Stimulated activated CD8-positive, alpha-beta memory T cell treated with anti-CD3 and anti-CD28 coated beads, Interleukin-12 subunit alpha, Interleukin-12 subunit beta, amount 100 ng/mL, for 4 hours (primary cell): Measurements from ENCODE around the gene CDK5RAP3.
"Not testable (repeated sequence)": the region's sequence is repeated elsewhere in the genome, so short reads cannot be mapped to it uniquely, and the experiment has no call there.

Experiments used
- DNase-seq: peaks from one replicate; pipeline ENCODE4 v3.0.0-alpha.2; 2020; ENCODE audit warnings: low read depth

The CDK5RAP3 gene

DNA sequence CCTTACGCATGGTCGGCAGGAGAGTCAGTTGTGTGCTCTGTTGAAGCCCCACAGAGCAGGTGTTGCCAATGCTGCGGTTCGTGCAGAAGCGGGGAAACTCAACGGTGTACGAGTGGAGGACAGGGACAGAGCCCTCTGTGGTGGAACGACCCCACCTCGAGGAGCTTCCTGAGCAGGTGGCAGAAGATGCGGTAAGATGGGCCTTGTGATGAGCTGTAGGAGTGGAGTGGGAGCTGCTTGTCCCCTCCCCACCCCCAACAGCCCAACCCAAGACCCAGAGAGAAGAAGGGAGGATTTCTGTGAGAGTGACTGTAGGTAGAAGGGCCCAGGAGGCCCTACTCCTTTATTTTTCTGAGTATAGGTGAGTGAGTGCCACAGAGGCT is 4.9 kb downstream of the CDK5RAP3 start:
- DNase-seq = no peak

DNA sequence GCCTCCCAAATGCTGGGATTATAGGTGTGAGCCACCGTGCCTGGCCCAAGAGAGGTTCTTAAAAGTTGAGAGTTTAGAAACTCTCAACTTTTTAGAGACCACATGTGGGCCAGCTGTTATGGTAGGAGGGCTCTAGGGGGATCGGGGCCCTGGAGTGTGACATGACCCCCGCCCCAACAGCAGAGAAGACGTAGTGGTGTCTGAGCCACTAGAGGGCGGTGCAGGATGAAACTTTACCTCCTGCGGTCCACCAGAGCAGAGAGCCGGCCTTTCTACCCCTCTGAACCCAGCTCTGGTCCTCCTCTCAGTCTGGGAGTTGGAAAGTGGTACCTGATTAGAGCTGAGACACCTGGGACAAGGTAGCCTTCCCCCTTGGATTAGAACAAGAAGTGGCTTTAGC is 7.4 kb downstream of the CDK5RAP3 start:
- no peak for DNase-seq

DNA sequence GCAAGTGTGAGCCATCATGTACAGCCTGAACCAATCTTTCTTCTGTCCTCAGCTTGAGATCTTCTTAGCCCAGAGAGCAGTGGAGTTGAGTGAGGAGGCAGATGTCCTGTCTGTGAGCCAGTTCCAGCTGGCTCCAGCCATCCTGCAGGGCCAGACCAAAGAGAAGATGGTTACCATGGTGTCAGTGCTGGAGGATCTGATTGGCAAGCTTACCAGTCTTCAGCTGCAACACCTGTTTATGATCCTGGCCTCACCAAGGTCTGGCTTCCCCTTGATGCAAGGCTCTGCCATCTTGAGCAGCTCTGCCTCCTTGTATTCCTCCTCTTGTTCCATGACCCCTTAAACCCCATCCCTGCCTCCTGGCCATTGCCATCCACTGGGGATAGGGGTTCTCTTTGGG is 9.6 kb downstream of the CDK5RAP3 start:
- no peak for DNase-seq

DNA sequence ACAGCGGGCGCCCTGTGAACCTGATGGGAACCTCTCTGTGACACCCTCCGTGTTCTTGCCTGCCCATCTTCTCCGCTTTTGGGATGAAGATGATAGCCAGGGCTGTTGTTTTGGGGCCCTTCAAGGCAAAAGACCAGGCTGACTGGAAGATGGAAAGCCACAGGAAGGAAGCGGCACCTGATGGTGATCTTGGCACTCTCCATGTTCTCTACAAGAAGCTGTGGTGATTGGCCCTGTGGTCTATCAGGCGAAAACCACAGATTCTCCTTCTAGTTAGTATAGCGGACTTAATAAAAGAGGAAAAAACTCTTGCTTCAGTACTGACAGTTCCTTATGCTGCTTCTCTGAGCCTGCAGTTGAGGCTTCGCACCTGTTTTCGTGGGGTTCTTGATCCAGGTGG is 10.5 kb downstream of the CDK5RAP3 start:
- no peak for DNase-seq

DNA sequence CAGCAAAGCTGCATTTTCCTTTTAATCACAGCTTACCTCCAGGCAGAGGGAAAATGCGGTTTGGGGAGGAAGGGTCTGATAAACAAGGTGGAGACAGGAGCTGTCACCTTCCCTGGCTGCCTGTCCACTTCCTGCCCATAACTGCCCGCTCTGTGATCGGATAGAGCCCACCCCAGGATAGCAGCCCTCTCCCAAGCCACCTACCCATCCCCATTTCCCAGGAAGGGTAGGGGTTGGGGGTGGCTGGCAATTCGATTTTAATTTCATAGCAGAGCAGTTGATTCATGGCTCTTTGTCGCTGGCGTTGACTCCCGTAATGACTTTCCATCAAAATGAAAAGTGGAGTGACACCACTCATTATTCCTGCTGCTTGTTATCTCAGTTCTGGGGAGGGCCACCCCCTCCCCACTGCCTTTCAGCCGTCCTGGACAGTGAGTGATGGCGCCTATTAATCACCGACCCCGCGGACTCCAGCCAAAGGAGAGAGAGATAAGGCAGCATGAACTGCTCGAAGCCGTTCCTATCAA is 11.2 kb downstream of the CDK5RAP3 start:
- no peak for DNase-seq

DNA sequence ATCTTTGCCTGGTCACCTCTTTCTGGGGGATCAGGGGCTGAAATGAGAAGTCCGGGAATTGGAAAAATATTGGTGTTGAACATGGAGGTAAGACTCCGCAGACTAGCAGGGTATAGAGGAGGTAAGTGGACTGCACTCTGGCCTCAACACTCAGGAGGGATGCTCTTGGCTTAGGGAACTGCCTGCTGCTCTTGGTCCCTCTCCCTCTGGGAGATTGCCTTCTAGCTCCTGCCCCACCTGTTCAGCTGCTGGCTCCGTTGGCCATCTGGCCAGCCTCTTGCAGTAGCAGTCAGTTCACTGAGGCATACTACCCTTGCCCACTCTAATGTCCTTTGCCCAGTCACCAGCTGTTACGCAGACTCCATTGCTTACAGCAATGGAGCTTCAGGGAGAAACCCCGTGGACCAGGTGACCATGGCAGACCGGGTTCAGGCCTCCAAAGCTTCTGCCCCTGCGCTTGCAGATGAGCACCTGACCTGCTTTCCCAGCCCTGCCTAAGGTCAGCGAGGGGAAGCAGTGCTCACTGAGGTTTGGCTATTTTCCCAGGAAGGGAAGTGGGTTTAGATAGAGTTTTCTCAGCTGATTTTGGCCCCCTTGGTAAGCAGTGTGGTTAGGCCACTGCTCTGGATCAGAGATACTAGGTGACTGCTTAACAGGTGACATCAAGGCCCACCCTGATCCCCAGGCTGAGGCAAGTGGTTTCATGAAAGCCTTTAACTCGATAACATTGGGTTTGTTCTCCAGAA is 11.9 kb downstream of the CDK5RAP3 start:
- DNase-seq = no peak

DNA sequence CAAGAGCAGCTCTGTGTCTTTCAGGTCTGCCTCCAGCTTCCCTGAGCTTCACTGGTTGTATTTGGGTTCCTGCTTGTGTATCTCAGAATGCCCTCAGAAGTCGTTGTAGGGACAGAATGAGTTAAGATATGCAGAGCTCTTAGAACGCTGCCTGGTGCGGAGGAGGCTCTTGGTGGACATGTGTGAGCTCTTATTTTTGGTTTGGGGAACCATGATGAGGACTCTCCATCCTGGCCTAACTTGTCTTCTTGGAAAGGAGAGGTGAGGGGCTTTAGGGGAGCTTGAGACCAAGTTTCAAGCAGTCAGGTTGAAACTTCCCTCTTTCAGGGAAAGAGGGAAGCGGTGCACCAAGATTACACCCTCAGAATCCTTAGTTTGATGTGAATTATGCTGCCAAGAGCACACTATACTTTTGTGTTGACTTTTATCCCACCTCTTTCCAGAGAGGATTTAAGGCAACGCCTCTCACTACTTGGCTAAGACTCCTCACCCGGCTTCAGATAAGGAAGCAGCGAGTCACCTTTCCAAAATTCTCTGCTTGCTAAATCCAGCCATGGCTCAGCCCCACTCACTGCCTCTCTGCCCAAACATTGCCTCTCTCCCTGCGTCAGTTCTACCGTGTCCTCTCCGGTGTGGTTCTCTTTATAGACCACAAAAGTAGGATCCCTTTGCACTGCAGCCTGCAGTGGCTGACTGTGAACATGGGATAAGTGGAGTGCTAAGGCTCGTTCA is 12.7 kb downstream of the CDK5RAP3 start:
- no peak for DNase-seq

DNA sequence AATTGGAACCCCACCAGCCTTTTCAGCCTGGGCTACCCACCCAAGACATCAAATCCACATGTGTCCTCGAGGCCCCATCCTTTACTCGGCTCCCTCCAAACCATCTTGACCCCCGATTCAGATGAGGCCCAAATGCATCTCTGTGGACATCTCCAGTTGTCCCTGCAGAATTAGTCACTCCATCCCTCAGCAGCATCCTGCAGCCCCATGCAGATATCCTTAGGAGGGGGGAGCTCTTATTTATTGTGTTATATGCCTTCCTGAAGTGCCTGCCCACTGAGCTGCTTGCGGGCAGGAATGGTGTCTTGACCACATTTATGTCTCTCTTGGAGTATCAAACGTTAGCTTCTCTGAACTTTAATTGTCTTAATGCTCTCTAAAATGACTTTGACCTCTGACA is 15.6 kb downstream of the CDK5RAP3 start:
- DNase-seq = no peak

DNA sequence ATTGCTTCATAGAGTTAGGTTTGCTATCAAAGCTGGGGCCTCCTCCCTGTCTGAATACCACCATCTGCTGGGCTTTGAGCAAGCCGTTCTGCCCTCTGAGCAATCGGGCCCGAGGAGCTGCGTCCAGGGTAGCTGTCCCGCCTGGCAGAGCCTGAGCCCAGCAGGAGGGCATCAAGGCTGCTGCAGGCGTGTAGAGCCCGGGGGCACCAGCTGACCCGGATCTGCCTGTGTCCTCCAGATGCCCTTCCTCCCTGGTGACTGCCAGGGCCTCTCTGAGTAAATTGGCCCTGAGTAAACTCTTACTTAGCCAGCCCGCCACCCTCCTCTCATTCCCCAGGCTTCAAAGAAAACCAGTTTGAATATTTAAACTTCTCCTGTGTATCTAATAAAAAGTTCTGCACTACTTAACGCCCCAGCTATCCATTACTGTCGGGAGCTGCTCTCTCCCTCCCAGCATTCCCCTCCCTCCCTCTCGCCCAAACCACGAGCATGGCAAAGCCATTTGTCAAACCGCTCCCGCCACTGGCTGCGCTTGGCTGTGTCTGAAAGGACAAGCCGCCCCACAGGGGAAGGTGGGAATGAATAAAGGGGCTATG is 16.4 kb downstream of the CDK5RAP3 start:
- DNase-seq = no peak

DNA sequence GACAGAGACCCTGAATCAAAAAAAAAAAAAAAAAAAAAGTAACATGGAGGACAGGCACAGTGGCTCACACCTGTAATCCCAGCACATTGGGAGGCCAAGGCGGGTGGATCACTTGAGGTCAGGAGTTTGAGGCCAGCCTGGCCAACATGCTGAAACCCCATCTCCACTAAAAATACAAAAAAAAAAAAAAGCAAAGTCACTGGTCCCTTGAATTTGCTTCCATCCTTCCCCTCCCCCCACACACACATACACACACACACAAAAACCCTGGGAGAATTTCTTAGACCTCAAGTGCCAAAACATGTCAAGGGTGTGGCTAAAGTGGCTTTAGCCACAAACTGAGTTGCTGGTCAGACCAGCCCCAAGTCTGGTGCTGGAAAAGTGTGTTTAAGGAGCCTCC is 17.5 kb downstream of the CDK5RAP3 start:
- not testable (repeated sequence) for DNase-seq

DNA sequence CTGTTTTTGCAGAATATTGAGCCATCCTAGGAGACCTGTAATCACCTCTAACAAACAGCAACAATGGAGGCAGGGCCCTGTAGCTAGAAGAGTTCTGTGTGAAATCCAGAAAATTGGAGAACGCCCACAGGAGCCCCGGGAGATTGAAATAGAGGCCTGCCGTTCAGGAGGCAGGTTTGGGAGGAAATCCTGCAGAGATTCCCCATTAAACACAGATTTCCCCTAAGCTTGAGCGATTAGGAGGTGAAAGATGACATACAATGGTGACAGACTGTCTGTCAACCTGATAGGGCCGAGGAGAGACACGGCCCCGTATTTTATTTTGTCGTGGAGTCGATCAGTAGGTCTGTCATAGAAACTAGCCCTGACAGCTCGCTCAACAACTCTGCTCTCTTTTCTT is 18.2 kb downstream of the CDK5RAP3 start:
- DNase-seq = no peak

DNA sequence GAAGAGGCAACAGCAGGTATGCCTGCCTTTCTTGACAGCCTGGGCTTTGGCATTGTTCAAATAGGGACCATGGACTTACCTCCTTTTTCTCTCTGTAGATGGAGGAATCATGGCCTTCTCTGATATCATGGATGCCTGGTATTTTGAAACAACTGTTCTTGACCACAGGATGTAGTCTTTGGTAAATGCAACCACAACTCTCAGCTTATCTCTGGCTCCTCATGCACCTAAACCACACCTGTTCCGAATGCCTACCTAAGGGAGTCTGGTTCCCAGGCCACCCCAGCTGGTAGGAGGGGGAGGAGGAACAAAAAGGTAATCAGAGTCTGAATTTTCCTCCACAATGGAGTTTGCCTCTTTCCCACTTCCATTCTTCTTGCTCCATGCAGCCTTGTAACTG is 18.8 kb downstream of the CDK5RAP3 start:
- no peak for DNase-seq

DNA sequence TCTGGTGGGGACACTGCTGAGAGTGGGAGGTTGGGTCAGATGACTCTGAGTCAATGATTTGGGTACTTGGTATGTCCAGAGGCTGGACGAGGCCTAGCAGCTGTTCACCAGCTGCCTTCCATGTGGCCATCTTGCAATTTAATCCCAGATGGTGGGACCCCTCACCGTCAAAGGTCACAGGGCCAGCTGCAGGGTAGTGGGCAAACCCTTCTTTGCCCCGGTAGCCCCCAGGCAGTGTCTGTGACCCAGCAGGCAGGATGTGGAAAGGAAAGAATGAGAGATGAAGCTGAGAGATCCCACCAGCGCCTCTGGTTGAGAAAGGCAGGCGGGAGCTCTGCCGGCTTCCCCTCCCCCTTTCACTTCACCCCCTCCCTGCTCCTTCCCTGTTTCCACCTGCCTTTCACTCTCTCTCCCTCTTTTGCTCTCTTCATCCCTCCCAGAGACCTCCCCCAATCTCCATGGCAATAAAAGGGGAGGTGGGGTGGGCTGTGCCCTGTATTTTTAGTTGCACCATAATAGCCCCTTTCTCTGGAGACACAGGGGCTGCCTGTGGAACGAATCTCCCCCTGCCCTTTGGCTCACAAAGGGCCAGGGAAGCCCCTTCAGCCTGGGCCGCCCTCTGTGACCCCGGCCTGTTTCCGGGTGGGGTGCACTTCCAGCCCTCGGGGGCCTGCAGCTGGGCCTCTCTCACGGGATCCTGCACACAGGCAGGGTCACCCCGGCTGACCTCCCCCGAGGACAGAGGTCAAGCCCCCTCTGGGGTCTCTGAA is 20.2 kb downstream of the CDK5RAP3 start:
- DNase-seq = no peak

DNA sequence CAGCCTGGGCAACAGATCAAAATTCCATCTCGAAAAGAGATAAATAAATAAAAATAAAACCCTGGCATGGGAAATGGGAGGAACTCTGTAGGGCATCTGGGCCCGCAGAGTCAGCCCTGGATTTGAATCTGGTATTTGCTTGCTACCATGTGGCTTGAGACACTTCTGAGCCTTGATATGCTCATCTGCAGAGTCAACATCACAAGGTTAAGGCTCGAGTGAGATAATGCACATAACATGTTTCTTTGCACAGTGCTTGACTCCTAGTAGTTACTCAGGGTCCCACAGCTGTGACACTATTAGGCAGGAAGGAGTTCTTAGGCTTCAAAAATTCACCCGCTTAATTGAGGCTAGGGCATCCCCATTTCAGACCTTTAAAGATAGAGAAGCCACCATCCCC is 21.3 kb downstream of the CDK5RAP3 start:
- no peak for DNase-seq

DNA sequence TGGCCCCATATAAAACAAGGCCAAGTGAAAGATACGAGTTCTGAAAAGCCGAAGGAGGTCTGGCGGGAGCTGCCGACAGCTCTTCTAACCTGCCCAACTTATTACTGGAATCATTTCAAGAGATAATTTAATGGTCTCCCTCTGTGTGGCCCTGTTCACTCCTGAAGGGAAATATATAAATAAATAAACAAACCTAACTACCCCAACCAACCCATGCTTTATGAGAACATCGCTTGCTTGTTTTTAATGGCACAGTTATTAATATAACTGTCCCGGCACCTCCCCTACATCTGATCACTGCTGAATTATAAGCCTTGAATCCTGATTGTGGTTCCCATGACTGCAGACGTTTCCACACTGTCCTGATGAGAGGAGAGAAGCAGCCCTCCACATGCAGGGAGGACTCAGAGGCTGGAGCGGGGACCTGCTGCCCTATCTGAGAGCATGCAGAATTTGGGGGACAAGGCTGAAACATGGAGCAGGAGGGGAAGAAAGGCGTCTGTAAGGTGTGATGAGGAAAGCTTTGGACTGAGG is 22.2 kb downstream of the CDK5RAP3 start:
- DNase-seq = no peak

DNA sequence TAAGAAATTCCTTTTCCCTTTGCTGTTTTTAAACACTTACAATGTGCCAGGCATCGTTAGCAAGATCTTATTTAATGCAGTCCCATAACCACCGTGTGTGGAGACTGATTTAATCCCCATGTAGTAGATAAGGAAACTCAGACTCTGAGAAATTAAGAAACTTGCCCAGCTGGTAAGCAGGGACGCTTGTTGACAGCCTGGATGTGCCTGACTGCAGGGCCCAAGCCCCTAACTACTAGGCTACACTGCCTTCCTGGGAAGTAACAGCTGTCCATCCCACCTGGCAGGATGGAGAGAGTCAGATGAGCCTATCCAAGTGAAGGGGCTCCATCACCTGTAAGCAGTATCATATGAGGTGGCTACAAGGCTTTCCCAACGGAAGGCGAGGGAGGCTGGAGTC is 23.1 kb downstream of the CDK5RAP3 start:
- no peak for DNase-seq

DNA sequence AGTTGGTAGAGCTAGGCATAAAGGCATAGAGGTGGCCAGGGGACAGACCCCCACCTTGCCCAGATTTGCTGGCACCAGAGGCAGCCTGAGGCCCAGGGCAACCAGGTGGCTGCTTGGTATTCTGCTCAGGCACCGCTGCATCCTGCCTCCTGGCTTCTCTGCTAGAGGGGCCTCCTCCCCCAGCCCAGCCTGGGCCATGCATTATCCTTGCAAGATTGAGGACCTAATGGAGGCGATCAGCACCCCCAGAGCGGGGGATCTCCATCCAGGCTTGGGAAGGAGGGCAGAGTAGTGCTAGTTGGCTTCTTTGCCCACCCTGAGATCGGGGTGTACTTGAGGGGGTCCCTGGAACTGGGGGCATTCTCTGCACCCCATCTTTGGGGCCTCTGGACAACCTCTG is 23.8 kb downstream of the CDK5RAP3 start:
- no peak for DNase-seq

DNA sequence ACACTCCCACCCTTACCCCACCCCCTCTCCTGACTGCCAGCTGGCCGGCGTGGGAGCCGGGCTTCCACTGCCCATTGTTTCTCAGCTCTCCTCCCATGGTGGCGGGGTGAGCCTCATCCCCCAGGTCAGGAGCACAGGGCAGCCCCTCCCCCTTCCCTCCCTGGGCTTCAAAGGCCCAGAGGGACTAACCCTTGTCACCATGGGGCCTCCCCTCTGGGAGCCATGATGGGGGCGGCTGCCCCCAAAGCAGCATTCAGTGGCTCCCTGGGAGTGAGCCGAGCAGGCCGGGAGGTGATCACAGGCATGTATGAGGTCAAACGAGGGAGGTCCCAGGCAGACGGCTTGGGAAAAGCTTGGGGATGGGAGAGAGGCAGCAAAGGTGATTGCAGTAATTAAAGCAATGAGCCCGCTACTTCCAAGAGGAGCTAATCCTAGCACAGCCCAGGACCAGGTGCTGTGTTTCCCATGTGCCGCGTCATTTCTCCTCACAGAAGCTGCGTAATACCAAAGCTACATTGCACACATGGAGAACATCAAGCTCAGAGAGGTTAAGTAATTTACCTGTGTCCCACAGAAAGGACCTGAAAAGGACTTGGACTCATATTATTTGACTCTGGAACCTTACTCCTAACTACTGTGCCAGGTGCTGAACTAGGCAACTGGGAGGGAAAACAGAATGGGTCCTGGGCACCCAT is 24.5 kb downstream of the CDK5RAP3 start:
- no peak for DNase-seq

DNA sequence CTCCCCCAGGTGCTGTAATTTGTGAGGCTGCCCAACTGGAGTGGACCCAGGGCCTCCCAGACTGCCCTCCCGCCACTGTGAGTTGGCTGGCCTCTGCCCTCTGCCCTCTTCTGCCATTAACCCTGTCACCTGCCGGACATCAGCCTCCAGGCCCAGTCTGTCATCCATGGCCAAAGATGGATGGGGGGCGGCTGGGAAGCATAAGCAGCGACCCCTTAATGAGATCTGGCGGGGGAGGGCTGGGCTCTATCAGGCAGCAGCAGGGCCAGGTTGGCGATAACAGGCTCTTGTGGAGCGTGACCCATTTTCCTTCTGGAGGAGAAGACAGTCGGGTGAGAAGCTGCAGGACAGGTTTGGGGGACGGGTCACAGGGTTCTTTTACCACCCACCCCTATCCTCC is 25.3 kb downstream of the CDK5RAP3 start:
- DNase-seq = no peak

DNA sequence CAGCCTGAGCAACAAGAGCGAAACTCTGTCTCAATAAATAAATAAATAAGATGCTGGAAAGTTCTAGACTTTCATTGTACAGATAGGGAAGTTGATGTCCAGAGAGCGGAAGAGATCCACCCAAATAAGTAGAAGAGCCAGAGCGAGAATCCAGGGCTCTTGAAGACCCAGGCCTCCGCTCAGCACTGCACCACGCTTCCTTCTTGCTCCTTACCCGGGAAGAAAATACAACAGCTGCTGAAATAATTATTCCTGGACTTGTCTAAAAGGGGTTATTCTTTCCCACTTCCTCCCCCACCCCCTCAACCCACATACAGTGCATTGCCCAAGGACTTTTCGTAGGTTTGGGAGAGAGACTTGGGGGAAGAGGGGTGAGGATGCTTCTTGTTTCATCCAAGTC is 26.7 kb downstream of the CDK5RAP3 start:
- no peak for DNase-seq

DNA sequence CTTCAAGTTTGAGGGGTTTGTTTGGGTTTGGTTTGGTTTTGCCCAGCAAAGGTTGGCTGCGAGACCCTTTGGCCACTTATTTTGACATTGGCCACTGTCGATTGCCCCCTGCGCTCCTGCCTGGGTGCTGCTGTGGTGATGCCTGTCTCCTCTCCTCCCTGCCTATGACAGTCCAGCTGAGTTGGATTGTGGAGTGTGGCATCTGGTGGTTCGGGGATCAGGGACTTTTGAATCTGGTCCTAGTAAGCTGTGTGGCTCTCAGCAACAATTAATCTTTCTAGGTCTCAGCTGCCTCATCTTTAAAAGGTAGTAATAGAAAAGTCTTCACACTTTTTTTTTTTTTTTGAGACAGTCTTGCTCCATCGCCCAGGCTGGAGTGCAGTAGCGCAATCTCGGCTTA is 27.1 kb downstream of the CDK5RAP3 start:
- no peak for DNase-seq

DNA sequence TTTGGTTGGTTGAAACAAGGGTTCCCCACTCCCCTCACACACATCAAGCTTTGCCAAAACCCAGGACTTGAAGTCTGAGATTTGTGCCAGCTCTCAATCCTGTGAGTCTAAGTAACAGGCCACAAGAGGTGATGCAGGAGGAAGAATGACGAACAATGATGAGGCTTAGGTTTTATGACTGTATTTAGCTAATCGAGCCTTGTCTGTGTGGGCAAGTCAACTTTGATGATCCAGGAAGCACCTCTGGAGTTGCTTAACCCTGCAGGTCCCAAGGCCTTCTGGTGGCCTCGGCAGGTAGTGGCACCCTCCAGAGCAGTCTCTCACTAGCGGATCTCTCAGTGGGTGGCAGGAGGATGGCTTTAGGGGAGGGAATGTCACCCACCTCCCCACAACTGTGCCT is 28.7 kb downstream of the CDK5RAP3 start:
- no peak for DNase-seq
